ENCODE data around the gene ABLIM1.
A peak's percentile ranks its signal among the peaks of the same experiment; 100 is the strongest.

Gene ABLIM1

DNA sequence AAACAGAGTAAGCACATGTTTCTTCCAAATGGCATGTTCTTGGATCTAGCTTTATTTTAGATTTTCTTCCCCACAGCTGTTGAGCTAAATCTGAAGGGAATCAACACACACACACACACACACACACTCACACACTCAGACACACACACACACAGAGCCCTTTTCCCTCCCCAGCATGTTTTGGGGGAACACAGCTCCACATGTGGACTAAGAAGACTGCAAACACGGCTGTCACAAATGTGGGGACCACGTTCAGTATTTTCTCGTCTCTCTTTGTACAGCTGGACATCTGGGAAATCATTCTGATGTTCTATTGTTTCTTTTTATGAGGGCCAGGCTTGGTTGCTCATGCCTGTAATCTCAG is 116.3 kb downstream of the ABLIM1 start:
- DNase-seq = no peak

DNA sequence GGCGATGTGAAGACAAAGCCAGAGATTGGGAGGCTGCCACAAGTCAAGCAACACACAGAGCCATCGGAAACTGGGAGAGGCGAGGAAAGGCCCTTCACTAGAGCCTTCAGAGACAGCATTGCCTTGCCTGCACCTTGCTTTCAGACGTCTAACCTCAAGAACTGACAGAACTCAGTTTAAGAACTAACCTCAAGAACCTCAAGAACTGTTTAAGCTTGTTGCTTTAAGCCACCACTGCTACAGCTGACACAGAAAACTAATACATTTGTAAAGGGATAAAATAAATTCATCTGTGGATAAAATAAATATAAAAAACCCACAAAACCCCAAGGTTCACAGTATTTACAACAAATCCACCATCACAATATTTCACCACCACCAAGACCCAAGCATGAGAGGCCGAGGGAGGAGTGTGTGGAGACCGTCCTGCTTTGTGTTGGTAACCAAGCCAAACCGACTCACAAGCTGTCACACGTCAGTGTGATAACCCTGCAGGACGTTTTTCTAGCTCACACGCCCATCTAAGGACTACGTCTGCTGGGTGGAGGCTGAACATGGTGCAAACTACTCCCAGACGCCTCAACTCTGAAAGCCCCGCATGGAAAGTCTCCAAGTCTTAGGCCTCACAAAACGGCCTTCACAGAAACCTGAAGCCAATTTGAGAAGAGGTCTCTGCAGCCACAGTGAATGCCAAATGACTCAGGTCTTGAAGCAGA is 116.8 kb downstream of the ABLIM1 start:
- DNase-seq = no peak

DNA sequence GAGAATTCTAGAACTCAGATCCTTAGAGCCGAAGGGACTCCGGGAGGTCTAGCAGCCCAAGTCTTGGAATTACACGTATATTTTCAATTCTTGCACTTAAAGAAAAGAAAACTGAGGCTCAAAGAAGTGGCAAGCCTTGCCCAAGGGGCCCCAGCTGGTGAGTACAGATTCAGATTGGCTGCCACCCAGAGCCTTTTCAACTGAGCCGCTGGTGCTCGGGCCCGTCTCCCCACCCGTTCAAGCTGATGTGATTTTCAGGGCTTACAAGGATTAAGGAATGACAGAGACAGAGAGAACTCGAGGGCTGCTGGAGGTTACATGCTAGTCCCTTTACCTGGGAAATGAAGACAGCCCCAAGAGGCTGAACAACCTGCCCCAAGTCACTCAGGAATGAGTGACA is 117.8 kb downstream of the ABLIM1 start:
- no peak for DNase-seq

DNA sequence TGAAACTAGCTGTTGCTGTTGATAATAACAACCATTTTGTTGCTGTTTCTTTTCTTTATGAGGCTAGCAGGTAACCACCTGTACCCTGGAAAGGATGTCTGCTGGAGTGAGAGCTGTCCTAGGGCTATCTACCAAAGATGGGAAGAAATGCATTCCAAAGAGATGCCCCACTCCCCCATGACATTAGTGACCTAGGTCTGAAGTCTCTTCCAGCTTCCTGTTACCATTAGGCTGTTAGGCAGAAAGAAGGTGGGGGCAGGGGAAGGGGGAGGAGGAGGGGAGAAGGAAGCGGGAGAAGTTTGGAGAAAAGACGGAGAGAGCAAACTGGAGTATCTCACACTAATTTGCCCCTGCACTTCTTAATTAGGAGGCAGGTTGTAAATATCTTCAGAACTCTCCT is 118.5 kb downstream of the ABLIM1 start:
- DNase-seq = no peak

DNA sequence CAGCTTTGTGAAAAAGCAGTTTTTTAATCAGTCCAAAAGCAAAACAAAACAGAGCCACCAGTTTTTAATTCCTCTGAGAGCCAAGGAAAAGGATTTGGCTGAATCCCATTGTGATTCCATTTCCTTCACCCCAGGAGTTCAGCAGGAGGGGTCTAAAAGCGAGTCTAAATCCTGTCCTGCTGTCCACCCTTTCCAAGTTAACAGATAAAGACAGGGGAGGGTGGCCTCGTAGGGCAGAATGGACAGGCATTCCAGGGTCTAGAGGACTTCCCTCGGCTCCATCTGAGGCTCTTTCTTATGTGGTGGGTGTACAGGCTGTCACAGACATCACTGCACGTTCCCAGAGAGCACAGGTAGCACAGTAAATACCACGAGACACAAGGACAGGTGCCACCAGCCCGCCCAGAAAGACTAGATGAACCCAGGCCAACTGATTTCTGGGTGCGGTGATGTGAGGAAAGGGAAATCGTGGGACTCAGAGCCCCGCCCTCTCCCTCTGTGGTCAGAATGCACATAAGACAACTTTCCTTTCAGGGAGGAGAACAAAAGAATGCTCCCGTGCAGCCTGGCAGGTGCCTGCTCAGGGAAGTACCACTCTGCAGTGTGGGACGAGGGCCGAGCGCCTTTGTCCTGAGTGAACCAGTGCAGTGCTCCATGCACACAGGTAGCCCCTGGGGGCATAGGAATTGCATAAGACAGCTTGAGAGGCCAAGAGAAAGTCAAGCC is 119.7 kb downstream of the ABLIM1 start:
- DNase-seq = peak; percentile 15

DNA sequence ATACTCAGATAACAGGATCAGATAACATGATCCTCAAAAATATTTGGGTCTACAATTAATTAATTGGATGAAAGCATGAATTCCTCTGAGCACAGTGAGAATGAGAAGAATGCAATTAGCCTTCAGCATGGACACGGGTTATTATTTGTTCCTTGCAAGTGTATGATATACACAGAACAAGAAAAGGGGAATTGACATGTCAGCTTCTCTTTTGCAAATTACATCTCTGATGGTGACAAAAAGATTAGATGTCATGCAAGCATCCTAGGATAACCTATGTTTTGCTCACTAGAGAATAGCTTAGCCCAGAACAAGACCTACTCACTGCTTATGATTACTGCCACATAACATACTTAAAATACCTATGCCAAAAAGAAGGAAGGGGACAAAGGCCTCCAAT is 120.3 kb downstream of the ABLIM1 start:
- no peak for DNase-seq

DNA sequence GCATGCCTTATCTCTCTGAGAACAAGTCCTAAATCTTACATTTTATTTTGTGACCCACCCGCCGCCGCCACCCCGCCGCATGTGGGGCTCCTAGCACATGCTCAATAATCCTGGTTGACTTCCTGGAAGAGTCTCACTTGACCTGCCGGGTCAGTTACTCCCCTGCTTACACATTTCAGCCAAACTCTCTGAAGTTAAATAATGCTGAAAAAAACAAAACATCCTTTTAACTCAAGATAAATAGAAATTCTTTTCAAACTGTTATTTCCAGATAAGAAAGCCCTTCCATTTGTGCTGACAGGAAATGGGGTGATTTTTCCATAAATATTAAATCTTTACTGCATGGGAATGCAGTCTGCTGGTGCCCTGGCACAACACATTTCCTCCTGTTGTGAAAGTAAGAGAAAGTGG is 123.5 kb downstream of the ABLIM1 start:
- DNase-seq = no peak

DNA sequence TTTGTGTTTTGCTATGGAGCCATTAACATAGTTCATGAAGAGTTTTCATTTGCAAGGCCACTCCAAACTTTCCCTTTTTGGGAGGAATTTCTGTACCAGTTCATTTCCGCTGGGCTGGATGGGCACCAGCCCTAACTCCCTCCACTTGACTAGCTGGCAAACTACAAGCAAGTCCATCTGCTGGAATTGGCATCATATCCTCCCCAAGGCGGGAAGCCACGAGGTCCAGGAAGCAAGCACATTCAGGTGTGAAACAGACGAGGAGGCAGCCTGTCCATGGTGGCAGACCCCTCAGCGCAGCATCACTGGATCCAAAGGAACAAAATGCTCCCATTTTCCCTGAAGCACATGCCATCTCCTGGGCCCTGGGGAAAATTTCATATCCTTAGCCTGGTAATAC is 125.8 kb downstream of the ABLIM1 start:
- no peak for DNase-seq

DNA sequence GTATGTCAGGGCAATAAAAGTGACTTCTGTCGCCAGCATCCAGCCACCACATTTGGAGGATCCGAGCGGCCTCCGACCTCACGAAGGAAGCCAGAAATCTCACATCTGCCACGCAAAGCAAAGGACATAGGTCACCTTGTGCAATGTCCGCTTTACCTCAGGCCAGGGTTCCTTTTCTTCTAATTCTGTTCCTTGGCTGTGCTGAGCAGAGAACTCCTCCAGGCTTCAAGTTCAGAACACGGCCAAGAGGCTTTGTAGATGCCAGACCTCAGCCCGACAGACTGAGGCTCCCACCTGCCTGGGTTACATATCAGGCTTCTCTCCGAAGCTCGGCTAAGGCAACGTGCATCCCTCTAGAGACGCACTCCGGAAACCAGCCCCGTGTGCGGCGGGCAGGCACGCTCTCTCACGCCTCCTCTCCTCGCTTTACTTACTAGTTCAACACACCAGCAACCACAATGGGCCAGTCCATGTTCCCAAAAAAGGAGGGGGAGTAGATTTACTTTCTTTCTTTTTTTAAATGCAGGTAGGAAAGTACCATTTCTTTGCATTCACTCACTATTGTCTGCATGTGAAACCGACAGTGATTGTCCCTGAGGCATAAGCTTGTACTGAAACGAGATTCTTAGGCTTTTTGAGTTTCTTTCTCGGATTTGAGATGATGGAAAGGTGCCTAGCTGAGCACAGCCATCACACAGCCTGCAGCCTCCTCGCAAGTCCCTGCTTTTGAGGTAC is 131.4 kb downstream of the ABLIM1 start:
- DNase-seq = peak; percentile 40

DNA sequence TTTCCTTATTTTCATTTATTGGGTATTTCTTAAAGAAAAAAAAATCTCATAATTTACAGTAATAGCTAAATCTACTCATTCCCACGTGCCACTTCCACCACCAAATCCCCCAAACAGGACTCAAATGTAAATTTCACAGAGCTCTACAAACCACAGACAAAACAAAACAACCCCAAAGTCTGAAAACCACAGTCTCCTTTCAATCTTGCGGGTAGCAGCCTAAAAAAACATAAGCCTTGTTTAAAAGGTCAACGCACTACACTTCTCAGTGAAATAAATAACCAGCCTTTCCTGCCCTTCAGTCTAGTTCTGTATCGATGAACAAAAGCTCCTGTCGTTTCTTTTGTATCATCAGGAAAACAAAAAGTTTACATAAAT is 132.0 kb downstream of the ABLIM1 start:
- DNase-seq = no peak

DNA sequence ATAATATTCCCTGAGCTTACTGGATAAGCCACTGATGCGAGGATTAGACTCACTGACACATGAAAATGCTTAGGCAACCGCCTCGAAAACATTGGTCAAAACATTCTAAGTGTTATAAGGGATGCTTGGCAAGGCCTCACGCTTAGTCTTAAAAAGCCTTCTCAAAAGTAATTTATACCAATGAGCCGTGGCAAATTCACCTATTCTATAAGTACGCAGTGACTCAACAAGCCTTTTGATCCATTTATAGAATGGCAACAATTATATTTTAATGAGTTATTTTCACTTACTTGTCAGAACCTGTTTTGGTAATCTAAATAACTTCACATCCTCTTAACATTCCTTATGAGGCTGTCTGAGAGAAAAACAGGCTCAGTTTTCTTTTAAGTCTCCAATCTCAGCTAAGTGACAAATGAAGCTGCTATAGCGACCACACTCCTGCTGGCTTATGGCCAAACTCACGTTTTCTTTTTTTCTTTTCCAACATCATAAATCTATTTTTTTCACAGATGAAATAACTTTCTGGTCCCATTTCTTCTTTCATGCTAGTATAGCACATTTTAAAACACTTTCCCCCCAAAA is 132.6 kb downstream of the ABLIM1 start:
- DNase-seq = no peak

DNA sequence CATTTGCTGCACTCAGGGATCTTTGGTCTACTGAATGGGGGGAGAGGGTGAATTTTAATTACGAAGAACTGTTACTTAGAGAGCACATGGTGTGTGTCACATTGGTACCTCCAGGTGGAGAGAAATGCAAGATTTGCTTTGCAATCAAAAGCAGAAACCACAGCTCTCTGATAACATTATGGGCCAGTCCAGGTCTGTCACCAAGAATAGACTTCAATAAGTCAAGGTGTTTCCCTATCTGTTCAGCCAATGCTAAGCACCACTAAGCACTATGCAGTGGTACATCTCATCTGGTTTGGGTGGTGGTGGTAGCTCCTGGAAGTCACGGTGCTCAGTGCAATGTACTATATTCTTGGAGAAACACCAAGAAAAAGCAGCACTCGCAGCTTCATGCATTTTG is 134.2 kb downstream of the ABLIM1 start:
- no peak for DNase-seq

DNA sequence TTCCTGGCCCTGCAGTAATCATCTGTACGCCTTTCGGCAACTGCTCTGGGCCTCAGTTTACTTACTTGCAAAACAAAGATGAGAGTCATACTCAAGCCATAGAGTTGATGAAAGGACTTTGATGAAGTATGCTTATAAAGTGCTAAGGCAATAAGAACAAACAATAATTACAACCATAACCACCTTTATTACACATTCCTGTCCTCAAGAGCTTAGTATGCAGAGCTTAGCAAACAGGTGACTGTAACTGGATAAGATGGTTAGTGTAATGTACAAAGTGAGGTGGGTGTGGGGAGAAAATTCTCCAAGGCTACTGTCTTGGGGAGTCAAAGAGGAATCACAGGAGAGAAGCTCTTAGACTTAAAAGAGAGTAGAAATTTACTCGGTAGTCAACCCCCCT is 136.8 kb downstream of the ABLIM1 start:
- DNase-seq = no peak

DNA sequence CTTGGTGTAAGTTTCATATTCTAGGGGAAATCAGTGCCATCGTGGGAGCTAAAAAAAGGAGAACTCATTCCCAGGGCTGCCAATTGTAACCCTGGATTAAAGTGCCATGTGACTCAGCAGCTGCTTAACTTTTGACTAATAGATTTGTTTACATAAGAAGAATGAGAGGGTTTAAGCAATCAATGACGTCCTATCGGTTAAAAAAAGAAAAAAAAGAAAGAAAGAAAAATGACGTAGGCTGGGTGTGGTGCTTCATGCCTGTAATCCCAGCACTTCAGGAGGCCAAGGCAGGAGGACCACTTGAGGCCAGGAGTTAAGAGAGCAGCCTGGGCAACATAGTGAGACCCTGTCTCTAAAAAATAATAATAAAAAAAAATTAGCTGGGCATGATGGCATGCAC is 137.6 kb downstream of the ABLIM1 start:
- no peak for DNase-seq

DNA sequence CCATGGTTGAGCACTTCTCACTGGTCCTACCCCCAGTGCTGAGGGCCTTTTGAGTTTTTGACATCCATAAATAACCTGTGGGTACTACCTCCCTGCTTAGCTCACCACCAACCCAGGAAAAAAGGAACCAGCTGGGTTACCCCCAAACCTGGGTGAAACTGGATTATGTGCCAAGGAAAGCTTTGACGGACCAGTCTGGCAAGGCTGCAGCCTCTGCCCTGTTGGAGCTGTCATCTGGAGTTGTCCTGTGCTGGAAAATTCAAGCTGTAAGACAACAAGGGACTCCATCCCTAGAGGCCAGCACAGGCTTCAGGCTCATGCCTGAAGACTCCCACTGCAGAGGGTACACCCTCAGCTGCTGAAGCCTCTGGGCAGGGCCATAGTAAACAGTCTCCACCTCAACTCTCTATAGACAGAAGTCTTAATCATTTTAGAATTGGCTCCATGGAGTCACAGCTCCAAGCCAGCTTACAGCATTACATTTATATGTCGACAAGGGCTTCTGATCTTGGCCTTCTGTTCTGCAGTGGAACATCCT is 138.2 kb downstream of the ABLIM1 start:
- DNase-seq = no peak

DNA sequence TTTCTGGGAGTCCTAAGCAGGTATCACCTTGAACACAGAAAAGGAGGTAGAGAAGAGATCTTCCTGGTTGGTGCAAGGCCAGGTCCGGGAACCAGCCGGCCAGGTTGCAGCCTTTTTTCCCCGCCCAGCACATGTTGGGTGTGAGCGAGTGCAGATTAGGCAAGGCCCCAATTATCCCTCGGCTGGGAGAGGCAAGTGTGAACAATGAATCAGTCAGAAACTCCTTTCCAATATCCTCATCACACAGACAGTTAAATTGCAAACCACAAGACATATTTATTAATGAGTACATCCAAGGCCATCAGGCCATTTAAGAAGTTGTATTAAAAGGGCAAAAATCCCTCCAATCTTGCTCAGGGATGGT is 138.8 kb downstream of the ABLIM1 start:
- no peak for DNase-seq

DNA sequence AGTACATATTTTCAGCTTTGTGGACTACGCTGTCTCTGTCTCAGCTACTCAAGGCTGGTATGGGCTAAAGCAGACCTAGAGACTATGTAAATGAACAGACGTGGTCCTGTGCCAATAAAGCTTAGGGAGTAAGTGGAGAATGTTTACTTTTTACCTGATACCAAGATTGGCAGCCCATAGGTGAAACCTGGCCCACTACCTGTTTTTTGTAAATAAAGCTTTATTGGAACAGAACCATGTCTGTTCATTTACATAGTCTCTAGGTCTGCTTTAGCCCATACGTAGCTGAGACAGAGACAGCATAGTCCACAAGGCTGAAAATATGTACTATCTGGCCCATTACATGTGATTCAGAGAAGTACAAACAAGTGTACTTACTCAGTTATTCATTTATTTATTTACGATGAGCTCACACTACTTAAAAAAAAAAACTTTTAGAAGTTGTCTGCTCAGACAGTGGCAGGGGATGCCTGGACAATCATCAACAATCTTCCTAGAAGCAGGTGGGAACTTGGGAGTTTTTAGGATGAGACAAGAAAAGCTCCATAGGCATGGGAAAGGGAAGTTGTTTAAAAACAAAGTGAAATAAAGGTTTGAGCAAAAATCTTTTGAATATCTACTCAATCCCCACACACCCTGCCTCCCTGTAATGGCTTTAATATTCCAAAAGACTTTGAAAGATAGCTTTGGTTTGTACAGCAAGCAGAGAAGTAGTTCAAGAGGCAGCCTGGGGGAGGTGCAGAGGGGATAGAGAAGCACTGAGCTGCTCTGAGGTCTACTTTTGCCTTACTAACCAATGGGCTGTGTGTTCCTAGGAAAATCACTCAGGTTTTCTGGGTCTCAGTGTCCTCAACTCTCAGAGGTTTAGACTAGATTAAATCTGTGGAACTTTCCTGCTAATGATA is 139.4 kb downstream of the ABLIM1 start:
- DNase-seq = no peak

DNA sequence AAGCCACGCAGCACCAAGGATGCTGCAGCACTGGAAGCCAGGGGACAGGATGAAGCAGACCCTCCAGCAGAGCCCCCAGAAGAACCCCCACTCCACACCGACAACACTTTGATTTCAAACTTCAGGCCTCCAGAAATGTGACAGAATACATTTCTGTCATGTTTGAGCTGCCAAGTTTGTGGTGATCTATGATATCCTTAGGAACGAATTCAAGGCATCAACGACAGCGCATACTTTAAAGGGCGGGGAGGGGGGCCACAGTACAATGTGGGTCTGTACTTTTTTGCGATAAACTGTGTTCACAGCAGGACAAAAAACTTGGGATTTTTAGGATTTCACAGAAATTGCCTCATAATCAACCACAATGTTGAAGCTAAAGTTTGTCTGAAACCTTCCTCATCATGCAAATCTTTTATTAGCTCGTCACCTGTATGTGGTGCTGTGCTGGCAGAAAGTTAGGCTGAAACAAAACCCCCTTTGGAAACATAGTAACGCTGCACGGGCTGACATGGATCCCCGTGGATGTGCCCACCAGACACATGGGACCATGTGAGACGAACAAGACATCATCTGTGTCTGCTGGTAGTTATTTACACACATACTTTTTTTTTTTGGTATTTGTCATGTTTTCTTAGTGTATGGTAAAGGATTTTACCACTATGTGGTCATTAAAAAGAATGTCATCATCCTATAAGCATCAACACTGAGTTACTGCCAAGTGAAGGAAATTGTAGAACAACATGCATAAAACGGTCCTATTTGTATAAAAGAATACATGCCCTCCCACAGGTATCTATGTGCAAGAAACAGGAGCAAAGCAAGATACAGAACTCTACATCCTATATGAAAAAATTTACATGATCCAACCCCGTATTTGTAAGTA is 140.5 kb downstream of the ABLIM1 start:
- no peak for DNase-seq

DNA sequence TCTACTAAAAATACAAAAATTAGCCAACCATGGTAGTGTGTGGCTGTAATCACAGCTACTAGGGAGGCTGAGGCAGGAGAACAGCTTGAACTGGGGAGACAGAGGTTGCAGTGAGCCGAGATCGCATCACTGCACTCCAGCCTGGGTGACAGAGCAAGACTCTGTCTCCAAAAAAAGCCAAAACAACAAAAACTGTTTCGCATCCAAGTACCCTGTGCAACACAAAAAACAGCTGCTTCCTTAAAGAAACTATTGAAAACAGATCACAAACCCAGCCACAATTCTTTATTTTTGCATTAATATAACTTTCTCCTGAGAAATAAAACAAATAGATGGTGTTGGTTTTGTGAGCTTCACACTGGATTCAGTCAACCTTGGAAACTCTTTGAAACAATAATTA is 141.7 kb downstream of the ABLIM1 start:
- no peak for DNase-seq

DNA sequence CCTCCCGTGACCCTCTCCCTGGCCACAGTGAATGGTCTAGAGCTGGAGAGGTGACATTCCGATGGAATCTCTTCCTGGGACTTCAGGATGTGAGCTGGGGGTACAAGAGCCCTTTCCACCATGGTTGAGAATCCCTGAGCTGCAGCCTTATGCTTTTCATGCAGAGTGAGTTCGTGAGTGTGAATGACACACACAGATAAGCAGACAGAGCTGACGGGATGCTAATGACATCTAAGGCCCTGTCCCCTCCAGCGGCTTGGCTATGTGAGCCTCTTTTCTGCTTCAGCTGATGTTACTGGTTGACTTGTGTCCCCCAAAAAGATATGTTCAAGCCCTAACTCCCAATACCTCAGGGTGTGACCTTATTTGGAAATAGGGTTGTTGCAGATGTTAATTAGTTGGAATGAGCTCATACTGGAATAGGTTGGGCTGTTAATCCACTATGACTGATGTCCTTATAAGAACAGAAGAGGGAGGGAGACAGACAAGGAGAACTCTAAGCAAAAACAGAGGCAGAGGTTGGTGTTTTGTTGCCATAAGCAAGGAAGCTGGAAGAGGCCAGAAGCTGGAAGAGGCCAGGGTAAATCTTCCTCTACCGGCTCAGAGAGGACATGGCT is 142.7 kb downstream of the ABLIM1 start:
- no peak for DNase-seq

DNA sequence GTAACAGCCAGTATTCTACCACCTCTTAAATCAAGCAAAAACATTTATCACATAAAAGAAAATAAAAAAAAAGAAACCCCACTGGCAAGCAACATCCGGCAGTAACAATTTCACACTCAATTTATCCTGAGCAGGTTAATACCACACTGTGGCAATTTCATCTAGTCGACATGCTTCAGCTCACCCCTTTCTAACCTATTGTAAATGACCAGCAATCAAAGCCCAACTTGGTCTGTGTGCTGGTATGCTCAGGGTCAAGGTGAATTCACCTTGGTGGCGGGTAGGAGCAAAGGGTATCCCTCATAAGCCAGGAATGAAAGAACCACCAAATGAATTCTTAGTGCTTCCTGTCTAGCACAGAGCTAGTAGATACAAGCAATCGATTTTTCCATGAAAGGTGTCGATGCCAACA is 144.7 kb downstream of the ABLIM1 start:
- DNase-seq = no peak
